Stromal cell of bone marrow (primary cell): ENCODE data around the gene HUS1.
A peak's percentile ranks its signal among the peaks of the same experiment; 100 is the strongest.

Experiments used
- DNase-seq: peaks from one replicate; pipeline ENCODE4 v3.0.0-alpha.2; 2012; ENCODE audit warnings: low read depth

Gene HUS1

DNA sequence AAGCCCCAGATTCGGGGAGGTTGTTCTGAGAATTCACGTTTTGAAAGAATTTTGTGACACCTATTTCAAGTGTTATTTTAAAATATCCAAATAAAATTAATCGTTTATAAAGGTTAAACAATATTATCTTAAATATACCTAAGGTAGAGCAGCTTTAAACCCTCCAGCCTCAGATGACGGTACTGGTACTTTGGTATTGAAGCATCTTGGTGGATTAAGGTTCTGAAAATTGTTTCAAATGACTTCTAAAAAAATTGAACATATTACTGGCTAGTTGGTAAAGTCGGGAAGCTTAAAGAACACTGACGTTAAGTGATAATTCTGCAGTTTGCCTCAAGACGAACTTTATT lies 392 bp upstream of the HUS1 start:
- no peak for DNase-seq

GRCh38 chr7:47978790-47979144 lies 648 bp downstream of the HUS1 start:
- no peak for DNase-seq

- DNase-seq, result no peak
Measured at GRCh38 chr7:47973739-47974138, 5.7 kb downstream of the HUS1 start.

GRCh38 chr7:47970761-47971160 lies 8.7 kb downstream of the HUS1 start:
- no peak for DNase-seq

- DNase-seq, result no peak
Measured at GRCh38 chr7:47968847-47969774, 10.3 kb downstream of the HUS1 start.

GRCh38 chr7:47967708-47968107 lies 11.7 kb downstream of the HUS1 start:
- DNase-seq, result no peak

- no peak for DNase-seq
Measured at GRCh38 chr7:47967123-47967522, 12.3 kb downstream of the HUS1 start.

- DNase-seq, result no peak
Measured at GRCh38 chr7:47965456-47965855, 14.0 kb downstream of the HUS1 start.

DNA sequence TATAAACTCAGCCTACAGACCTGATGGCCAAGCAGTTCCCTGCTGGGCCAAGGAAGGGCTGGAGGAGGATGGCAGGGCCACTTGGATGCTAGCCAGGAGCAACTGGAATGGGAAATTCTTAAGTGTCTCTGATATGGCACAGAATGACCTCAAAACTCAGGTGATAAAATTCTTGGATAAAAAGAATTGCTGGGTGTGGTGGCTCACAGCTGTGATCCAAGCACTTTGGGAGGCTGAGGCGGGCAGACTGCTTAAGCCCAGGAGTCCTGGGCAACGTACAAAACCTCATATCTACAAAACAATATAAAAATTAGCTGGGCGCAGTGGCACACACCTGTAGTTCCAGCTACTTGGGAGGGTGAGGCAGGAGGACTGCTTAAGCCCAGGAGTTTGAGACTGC lies 17.2 kb downstream of the HUS1 start:
- no peak for DNase-seq

DNA sequence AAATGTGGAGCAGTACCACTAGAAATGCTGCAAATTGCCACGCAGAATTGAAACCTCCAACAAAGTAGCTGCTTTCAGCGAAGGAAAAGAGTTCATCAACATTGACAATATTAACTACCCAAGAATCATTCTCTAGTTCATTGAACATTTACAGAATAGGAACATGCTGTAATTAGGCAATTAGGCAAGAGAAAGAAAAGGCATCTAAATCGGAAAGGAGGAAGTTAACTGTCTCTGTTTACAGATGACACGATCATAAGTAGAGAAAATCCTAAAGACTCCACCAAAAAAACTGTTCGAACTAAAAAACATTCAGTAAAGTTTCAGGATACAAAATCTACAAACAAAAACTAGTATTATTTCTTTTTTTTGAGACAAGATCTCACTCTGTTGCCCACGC lies 22.3 kb downstream of the HUS1 start:
- no peak for DNase-seq

DNA sequence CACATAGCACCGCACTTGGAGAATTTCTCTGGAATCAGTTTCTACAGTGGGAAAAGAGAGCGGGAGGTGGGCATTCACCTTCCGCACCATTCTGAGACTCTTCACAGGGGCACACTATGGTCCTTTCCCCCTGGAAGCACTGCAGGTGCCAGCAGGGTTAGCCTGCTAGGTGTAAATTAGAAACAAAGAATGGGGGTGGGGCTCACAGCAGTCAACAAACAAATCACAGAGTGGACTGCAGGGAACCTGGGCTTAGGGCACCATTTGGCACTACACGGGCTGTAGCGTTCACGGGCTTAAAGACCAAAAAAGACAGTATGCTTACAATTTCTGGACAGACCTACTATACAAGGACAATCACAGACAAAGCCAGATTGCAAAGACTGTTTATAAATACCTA lies 23.2 kb downstream of the HUS1 start:
- no peak for DNase-seq

GRCh38 chr7:47954231-47954911 lies 25.0 kb downstream of the HUS1 start:
- DNase-seq, result no peak

DNA sequence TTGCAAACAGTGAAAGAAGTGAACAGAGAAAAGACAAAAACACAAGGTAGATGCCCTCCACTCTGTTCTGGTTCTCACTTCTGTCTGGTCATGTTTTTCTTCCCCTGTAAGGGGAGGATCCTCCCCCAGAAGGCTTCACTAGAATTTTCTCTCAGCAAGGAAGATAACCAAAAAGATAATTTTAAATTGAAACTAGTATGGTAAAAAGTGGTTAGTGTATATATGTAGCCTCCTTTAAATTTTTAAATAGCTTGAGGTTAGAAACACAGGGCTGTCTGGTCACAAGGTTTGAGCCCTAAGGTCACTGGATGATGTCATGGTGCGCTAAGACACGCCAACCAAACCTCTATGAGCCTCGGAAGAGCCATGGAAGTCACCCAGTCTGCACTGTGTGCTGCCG lies 25.6 kb downstream of the HUS1 start:
- no peak for DNase-seq

- no peak for DNase-seq
Measured at GRCh38 chr7:47952224-47952623, 27.2 kb downstream of the HUS1 start.

DNA sequence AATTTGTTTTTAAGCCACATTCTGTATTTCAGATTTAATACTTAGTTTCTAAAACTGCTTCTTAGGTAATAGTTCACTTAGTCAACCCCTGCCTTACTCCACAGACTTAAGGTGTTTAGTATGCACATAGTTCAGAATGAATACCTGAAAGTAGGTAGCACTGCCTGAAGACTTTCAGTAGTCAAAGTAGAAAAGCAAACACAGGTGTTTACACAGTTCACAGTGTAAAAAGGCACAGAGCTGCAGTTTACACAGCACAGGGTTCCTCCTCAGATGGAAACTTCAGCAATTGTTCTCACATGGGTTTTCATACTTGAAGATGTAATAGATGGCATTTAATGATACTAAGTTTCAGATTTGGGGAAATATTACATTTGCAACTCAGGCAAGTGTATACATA lies 28.0 kb downstream of the HUS1 start:
- no peak for DNase-seq

DNA sequence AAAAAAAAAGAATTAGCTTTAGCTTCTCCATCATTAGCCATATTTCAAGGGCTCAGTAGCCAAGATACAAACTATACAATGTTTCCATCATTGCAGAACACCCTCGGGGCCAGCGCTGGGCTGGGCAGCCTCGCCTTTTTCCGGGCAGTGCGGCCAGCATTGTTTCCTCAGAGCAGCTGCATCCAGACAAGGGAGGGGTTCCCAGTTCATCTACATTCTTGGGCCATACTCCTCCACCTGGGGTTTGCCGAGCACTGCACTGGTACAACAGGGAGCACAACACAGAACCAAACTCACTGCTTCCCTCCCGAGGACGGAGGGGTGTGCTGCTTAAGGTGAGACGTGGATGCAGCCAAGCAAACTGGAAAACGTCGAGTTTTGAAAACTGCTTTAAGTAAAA lies 28.7 kb downstream of the HUS1 start:
- DNase-seq, result no peak

DNA sequence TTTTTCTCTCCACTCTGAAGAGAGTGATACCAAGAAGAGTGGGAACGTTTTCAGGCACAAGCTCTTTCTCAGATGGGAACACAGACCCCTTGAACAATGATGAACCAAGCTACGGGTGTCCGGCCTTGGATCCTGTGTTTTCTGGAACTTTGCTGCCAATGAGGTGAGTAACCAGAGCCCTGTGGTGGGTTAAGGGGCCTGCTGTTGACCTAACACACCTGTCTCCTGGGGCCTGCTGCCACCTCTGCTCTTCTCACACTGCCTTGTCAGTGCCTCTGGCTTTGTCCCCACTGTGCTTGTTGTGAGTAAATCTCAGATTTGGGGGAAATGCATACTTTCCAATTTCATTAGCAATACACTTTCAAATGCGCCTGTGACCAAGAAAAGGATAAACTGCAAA lies 29.7 kb downstream of the HUS1 start:
- DNase-seq, result no peak

GRCh38 chr7:47948141-47948790 lies 31.1 kb downstream of the HUS1 start, which contains the start of gene PKD1L1:
TSS of gene PKD1L1 (minus strand) at chr7:47948466. CDS start at chr7:47948440, 26 bp downstream.
- no peak for DNase-seq

GRCh38 chr7:47947355-47947749 lies 32.1 kb downstream of the HUS1 start:
- DNase-seq, result no peak

- DNase-seq, result no peak
Measured at GRCh38 chr7:47946581-47947354, 32.6 kb downstream of the HUS1 start.

GRCh38 chr7:47945261-47946015 lies 34.0 kb downstream of the HUS1 start:
- peak; percentile 43 for DNase-seq
